ENCODE data around the gene THNSL1. TPM values are rescaled to one million over a fixed set of nuclear protein-coding genes. Genes with fewer than 3 reads are reported as not detected.

The THNSL1 gene
- total and polyA plus RNA-seq, 2 of the 13 experiments (the other 11 are each of a cell fraction or from before 2014, with no cell fraction given) = 1.3 to 3.8 TPM

DNA sequence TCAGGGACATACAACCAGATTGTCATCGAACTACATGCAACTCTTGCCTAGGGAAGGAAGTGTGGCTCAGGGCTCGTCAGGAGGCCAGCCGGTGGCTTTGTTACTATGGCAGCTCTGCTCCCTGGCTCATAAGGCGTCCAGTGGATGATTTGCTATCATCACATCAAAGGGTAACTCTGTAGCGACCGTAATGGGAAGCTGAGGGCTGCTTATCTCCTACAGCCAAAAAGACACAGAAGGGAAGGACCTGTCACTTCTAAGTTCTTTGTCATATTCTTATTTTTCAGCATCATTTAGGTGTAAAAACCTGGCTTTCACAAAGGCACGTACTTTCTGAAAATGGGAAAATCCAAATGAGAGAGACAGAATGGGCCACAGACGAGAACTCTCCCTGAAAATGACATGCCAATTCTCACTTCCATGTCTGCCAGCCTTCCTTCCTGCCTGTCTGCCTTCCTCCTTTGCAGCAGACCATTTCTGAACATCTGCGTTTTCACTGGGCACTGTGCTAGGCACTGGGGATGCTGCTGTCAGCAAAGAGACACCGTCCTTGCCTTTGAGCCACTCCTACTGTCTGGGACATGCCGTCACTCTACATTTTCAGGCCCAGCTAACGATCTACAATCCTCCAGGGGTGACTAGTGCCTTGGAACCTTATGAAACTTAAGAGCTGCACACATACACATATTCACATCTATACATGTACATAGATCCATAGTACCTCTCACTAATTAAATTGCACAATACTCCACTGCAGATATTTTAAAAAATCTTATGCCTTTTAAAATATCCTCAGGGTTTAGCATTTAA lies 27.4 kb upstream of the THNSL1 start:
- H3K4me2 ChIP-seq (ENCODE audit: low read depth, low read length) = no peak overlapping the region
- no peak for FAIRE-seq
- no peak overlapping the region for H3K27ac ChIP-seq (ENCODE audit: extremely low read length, insufficient read depth, low read length)
- H2AFZ ChIP-seq (ENCODE audit: low read length) = no peak overlapping the region
- no peaks in the 10 kb centered on the region for H3K9me3 ChIP-seq (ENCODE audit: low read length)
- no peak overlapping the region for H3K4me3 ChIP-seq (replicated peaks in 1 of 3; ENCODE audit: insufficient read depth in 1 of 3, low read depth in 2 of 3, low read length in 3 of 3)
- ChIA-PET CTCF (ENCODE audit: low intra/inter-chr PET ratio, low total read pairs) (no interaction called here), POLR2A (no interaction called here)
- peaks cover 0 to 1% of the 10 kb centered on the region in 2 experiments; a peak in 4 of 5 replicates for H3K27me3 ChIP-seq (ENCODE audit: control insufficient read depth in 1 of 2, insufficient read depth in 2 of 2, low read length in 2 of 2)
- H3K79me2 ChIP-seq (ENCODE audit: insufficient read depth, low read length) = no peaks in the 10 kb centered on the region
- no peaks in the 10 kb centered on the region for H4K20me1 ChIP-seq (ENCODE audit: insufficient read depth, low read length)
- in situ Hi-C loops (cut with HindIII; ENCODE audit: extremely low pct_ligation_motif_present, low pct_unique_long_range_greater_than_20kb) = loop anchor here (25.0 kb wide), 1 partner anchor 352 kb away; no protein-coding TSS in a partner anchor
- WGBS (ENCODE audit: low lambda C conversion rate) = 50% methylated on average over 12 of the region's 12 CpGs
- no peaks in the 10 kb centered on the region for H3K36me3 ChIP-seq (replicated peaks in 1 of 2; ENCODE audit: control insufficient read depth in 1 of 2, insufficient read depth in 2 of 2, low read length in 2 of 2)
- TF ChIP-seq, protein P1, sequence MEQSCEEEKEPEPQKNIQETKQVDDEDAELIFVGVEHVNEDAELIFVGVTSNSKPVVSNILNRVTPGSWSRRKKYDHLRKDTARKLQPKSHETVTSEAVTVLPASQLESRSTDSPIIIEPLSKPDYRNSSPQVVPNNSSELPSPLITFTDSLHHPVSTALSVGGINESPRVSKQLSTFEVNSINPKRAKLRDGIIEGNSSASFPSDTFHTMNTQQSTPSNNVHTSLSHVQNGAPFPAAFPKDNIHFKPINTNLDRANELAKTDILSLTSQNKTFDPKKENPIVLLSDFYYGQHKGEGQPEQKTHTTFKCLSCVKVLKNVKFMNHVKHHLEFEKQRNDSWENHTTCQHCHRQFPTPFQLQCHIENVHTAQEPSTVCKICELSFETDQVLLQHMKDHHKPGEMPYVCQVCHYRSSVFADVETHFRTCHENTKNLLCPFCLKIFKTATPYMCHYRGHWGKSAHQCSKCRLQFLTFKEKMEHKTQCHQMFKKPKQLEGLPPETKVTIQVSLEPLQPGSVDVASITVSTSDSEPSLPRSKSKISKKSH (CRISPR knock-in tag; IDR thresholded peaks at IDR 0.05; ENCODE audit: borderline replicate concordance) = no peak
- no peak for TF ChIP-seq MYC (CRISPR knock-in tag; IDR thresholded peaks at IDR 0.05; ENCODE audit: borderline replicate concordance)
- TF ChIP-seq ZNF615 (CRISPR knock-in tag; IDR thresholded peaks at IDR 0.05; ENCODE audit: borderline replicate concordance) = no peak
- TF ChIP-seq CEBPB (IDR thresholded peaks at IDR 0.05; ENCODE audit: borderline replicate concordance, low read depth, low read length) = peak; percentile 18; the same call in 1 of the 2 replicates
- BruUV-seq (replicated peaks) = no TSS peak
- no peaks in the 10 kb centered on the region for H3K4me1 ChIP-seq (ENCODE audit: insufficient read depth, low read length)
- intact Hi-C loops (cut with micrococcal nuclease; ENCODE audit: unreplicated experiment) = no loop called here
- ATAC-seq = no peak
- no peak overlapping the region for H3K9ac ChIP-seq (ENCODE audit: insufficient read depth, low read depth, low read length)
- no peak for DNase-seq (ENCODE audit: low spot score)

DNA sequence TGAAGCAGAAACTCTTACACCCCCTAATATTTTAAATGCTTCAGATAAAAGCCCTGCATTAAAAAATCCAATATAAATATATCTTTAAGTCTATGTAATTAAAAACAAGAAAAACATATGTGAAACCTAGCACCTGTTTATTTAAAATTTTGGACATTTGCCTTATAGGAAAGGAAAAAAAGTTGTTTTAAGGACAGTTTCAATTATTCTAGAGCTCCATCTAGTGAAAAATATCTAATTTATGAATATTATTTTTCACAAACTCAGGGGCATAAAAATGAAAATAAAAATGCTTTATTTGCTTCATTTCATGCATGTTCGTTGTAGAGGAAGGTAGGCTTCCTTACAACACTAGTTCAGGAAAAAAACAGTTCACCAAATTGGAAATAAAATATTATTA lies 26.5 kb upstream of the THNSL1 start:
- Histone ChIP-seq H3K36me3 (replicated peaks in 1 of 2; ENCODE audit: control insufficient read depth in 1 of 2, insufficient read depth in 2 of 2, low read length in 2 of 2) (no peaks in the 10 kb centered on the region), H3K9me3 (ENCODE audit: low read length) (no peaks in the 10 kb centered on the region), H3K27ac (ENCODE audit: extremely low read length, insufficient read depth, low read length) (no peak overlapping the region), H4K20me1 (ENCODE audit: insufficient read depth, low read length) (no peaks in the 10 kb centered on the region), H3K9ac (ENCODE audit: insufficient read depth, low read depth, low read length) (no peak overlapping the region), H3K4me3 (replicated peaks in 1 of 3; ENCODE audit: insufficient read depth in 1 of 3, low read depth in 2 of 3, low read length in 3 of 3) (no peak overlapping the region), H3K27me3 (ENCODE audit: control insufficient read depth in 1 of 2, insufficient read depth in 2 of 2, low read length in 2 of 2) (peaks cover 0 to 1% of the 10 kb centered on the region in 2 experiments; a peak in 4 of 5 replicates), H3K79me2 (ENCODE audit: insufficient read depth, low read length) (no peaks in the 10 kb centered on the region), H3K4me2 (ENCODE audit: low read depth, low read length) (no peak overlapping the region), H3K4me1 (ENCODE audit: insufficient read depth, low read length) (no peaks in the 10 kb centered on the region), H2AFZ (ENCODE audit: low read length) (no peak overlapping the region)
- intact Hi-C loops (cut with micrococcal nuclease; ENCODE audit: unreplicated experiment) = loop anchor here (5.0 kb wide), 1 partner anchor 348 kb away; no protein-coding TSS in a partner anchor
- BruUV-seq (replicated peaks) = no TSS peak
- in situ Hi-C loops (cut with HindIII; ENCODE audit: extremely low pct_ligation_motif_present, low pct_unique_long_range_greater_than_20kb) = loop anchor here (25.0 kb wide), 1 partner anchor 353 kb away; no protein-coding TSS in a partner anchor
- ATAC-seq = no peak
- WGBS (ENCODE audit: low lambda C conversion rate) = 2% methylated on average over 1 of the region's 1 CpG
- CTCF ChIA-PET (ENCODE audit: low intra/inter-chr PET ratio, low total read pairs) = no interaction called here
- no peak for DNase-seq (ENCODE audit: low spot score)
- FAIRE-seq = no peak
- POLR2A ChIA-PET = no interaction called here
- TF ChIP-seq, protein P2, sequence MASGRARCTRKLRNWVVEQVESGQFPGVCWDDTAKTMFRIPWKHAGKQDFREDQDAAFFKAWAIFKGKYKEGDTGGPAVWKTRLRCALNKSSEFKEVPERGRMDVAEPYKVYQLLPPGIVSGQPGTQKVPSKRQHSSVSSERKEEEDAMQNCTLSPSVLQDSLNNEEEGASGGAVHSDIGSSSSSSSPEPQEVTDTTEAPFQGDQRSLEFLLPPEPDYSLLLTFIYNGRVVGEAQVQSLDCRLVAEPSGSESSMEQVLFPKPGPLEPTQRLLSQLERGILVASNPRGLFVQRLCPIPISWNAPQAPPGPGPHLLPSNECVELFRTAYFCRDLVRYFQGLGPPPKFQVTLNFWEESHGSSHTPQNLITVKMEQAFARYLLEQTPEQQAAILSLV (CRISPR knock-in tag; IDR thresholded peaks at IDR 0.05; ENCODE audit: borderline replicate concordance) = no peak
- TF ChIP-seq, protein P3, sequence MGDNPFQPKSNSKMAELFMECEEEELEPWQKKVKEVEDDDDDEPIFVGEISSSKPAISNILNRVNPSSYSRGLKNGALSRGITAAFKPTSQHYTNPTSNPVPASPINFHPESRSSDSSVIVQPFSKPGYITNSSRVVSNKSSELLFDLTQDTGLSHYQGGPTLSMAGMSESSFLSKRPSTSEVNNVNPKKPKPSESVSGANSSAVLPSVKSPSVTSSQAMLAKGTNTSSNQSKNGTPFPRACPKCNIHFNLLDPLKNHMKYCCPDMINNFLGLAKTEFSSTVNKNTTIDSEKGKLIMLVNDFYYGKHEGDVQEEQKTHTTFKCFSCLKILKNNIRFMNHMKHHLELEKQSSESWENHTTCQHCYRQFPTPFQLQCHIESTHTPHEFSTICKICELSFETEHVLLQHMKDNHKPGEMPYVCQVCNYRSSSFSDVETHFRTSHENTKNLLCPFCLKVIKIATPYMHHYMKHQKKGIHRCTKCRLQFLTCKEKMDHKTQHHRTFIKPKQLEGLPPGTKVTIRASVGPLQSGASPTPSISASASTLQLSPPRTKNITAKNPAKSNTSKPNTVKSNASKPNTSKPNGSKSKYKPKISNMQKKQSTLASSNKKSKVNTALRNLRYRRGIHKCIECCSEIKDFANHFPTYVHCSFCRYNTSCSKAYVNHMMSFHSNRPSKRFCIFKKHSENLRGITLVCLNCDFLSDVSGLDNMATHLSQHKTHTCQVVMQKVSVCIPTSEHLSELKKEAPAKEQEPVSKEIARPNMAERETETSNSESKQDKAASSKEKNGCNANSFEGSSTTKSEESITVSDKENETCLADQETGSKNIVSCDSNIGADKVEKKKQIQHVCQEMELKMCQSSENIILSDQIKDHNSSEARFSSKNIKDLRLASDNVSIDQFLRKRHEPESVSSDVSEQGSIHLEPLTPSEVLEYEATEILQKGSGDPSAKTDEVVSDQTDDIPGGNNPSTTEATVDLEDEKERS (CRISPR knock-in tag; IDR thresholded peaks at IDR 0.05) = no peak
- no peak for TF ChIP-seq ZNF883 (CRISPR knock-in tag; IDR thresholded peaks at IDR 0.05; ENCODE audit: not compliant biosample characterization)
- TF ChIP-seq CBFB (CRISPR knock-in tag; IDR thresholded peaks at IDR 0.05) = no peak
- TF ChIP-seq, protein P4, sequence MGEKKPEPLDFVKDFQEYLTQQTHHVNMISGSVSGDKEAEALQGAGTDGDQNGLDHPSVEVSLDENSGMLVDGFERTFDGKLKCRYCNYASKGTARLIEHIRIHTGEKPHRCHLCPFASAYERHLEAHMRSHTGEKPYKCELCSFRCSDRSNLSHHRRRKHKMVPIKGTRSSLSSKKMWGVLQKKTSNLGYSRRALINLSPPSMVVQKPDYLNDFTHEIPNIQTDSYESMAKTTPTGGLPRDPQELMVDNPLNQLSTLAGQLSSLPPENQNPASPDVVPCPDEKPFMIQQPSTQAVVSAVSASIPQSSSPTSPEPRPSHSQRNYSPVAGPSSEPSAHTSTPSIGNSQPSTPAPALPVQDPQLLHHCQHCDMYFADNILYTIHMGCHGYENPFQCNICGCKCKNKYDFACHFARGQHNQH (CRISPR knock-in tag; IDR thresholded peaks at IDR 0.05) = no peak
